HG03060 (cell line): Measurements from ENCODE around the gene ZBTB48.

ENCODE experiments used
- ATAC-seq: cut with Tn5 transposase; IDR thresholded peaks from one replicate; pipeline ENCODE4 v1.9.1; 2021; ENCODE audit warnings: low read depth, moderate number of reproducible peaks; ENCODE audit not compliant: unreplicated experiment

ZBTB48 gene

GRCh38 chr1:6572653-6573383, 7.0 kb upstream of the ZBTB48 start:
- no peak for ATAC-seq

DNA sequence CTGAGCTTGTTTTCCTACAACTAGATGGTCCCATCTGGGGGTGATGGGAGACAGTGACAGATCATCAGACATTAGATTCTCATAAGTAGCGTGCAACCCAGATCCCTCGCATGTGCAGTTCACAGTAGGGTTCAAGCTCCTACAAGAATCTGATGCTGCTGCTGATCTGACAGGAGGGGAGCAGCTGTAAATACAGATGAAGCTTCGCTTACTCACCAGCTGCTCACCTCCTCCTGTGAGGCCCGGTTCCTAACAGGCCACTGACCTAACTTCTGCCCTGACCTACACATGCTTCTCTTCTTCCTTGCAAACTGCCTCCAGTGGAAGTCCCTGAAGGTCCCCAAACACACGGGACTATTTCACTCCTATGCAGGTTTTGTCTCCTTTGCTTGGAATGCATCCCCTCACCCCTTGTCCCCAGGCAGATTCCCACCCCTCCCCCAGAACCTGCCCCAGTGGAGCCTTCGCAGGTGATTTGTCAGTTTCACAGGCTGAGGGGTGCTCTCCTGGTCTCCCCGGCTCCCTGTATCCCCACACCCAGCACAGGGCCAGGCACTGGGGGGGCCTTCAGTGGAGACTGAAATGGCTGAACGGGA, 5.7 kb upstream of the ZBTB48 start:
- ATAC-seq: no peak

- no peak for ATAC-seq
These were observed 5.0 kb upstream of the ZBTB48 start for GRCh38 chr1:6574818-6575217.

DNA sequence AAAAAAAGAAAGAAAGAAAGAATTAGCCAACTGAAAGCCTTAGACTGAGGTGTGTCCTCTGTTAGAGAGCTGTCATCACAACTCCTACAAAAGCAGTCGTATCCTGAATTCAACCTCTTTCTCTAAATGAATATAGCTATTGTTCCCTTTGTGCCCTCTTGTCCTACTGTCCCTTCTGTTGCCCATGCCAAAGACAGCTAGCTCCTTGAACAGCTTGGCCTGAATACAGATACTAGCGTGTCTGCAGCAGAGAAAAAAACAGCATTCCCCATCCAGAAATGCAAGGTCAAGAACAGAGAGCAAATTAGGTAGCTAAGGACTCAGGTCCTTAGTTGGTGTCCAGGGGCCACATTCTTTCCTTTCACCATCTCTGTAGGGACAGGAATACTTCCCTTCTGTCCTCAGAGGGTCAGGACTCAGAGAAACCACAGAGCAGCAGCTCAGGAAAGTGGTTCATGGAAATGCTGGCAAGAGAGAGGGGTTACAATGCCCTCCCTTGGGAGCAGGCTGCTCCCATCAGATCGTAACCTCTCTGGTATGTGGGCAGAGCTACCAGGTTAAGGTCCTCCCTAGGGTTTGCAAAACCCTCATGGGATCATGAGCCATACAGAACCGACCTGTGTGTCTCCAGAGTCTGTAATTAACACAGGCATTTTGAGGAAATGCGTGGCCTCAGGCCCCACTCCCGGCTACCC, 1.8 kb upstream of the ZBTB48 start:
- ATAC-seq: no peak

GRCh38 chr1:6578624-6579373, 995 bp upstream of the ZBTB48 start:
- ATAC-seq: no peak

GRCh38 chr1:6580119-6580592, 362 bp downstream of the ZBTB48 start:
- no peak for ATAC-seq

DNA sequence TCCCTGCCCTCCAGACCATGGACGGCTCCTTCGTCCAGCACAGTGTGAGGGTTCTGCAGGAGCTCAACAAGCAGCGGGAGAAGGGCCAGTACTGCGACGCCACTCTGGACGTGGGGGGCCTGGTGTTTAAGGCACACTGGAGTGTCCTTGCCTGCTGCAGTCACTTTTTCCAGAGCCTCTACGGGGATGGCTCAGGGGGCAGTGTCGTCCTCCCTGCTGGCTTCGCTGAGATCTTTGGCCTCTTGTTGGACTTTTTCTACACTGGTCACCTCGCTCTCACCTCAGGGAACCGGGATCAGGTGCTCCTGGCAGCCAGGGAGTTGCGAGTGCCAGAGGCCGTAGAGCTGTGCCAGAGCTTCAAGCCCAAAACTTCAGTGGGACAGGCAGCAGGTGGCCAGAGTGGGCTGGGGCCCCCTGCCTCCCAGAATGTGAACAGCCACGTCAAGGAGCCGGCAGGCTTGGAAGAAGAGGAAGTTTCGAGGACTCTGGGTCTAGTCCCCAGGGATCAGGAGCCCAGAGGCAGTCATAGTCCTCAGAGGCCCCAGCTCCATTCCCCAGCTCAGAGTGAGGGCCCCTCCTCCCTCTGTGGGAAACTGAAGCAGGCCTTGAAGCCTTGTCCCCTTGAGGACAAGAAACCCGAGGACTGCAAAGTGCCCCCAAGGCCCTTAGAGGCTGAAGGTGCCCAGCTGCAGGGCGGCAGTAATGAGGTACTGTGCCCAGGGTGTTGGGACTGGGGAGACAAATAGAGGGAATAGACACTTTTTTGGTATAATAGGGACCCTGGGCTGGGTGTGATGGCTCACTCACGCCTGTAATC, 1.0 kb downstream of the ZBTB48 start:
- no peak for ATAC-seq

- ATAC-seq: no peak
These were observed 1.9 kb downstream of the ZBTB48 start for GRCh38 chr1:6581561-6582305.

DNA sequence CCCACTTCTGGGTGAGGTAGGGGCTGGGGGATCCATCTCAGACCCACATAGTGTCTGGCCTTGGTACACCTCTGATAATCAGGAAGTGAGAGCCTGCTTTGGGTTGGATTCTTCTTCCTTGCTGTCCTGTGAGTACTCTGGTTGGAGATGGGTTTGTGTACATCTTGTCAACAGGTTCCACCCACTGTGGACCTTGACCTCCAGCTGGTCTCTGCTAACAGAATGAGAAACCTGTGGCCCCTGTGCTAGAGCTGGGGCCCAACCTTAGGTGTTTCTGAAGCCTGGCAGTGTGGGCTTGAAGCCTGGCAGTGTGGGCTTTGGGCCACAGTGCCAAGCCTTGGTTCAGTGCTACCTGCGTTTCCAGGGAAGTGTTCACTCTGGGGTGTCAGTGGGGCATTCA, 2.6 kb downstream of the ZBTB48 start:
- no peak for ATAC-seq

DNA sequence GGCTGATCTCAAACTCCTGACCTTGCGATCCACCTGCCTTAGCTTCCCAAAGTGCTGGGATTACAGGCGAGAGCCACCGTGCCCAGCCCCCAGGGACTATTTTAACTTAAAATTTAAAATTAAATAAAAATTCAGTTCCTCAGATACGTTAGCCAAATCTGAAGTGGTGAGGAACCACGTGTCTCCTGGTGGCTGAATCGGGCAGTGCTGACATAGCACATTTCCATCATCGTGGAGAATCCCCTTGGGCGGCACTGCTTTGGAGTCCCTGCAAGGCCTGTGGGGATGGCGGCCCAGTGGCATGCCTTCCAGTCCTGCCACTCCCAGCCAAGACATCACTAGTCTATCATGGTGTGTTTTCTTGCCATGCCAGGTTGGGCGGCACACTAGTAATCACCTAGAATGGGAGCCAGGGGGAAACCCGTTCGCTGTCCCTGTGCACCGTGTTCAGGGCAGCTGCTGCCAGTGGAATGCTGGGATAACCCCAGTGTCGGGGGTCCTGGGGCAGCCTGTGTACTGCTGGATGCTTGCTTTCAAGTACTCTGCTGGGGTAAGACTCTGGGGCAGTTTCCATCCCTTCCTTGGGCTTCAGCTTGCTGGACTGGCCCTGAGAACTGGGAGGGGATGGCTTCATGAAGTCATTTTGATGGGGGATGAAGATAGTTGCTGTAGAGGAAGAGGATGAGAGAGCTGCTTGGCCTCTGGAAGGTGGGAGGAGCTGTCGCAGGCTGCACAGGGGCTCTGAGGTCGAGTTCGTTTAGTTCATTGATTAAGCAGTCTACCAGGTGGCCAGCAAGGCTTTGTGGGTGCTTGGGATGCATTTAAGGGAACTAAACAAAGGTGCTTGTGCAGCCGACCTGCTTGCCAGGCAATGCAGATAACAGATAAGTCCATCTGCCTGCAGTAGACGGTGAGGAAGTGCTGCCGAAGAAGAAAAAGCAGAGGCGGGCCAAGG, 4.6 kb downstream of the ZBTB48 start:
- ATAC-seq: no peak

DNA sequence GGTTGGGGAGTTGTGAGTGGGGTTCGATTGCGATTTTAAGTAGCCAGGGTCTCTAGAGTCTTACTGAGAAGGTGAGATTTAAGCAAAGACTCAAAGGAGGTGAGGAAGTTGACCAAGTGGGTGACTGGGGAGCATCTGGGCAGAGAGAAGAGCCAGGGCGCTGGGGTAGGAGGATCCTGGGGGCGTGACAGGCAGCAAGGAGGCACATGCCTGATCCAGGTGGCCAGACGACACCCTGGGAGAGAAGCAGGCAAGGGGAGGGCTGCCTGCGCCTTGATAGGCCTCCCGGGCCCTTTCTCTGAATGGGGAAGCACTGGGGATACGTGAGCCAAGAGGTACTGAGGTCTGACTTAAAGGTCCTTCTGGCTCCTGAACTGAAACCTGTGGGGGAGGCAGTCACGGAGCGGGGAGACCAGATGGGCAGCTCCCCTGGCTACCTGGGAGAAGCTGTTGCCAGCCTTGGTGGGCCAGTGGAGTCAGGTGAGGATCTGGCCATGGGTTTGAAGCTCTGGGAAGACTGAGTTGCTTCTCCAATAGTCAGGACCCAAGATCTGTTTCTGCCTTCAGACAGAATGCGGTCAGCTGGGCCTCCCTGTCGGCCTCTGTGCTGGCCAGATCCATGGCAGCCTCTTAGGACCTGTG, 5.4 kb downstream of the ZBTB48 start:
- no peak for ATAC-seq

DNA sequence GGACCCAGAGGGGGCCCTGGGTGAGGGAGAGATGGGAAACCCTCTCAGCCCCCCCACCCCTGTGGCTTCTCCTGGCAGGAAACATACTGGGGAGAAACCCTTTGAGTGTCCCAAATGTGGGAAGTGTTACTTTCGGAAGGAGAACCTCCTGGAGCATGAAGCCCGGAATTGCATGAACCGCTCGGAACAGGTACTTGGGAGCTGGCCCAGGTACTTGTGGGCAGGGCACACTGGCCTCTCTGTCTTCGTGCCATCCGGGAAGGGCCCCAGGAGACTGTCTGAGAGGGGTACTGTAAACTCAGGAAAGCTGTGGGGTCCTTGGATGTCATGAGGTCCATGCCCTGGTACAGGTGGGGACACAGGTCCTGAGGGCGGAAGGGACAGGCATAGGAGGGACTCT, 6.0 kb downstream of the ZBTB48 start:
- no peak for ATAC-seq

GRCh38 chr1:6586404-6586816, 6.6 kb downstream of the ZBTB48 start:
- ATAC-seq: no peak

- no peak for ATAC-seq
These were observed 7.6 kb downstream of the ZBTB48 start for GRCh38 chr1:6587261-6588005.

- ATAC-seq: no peak
These were observed 8.5 kb downstream of the ZBTB48 start for GRCh38 chr1:6588128-6588892.

DNA sequence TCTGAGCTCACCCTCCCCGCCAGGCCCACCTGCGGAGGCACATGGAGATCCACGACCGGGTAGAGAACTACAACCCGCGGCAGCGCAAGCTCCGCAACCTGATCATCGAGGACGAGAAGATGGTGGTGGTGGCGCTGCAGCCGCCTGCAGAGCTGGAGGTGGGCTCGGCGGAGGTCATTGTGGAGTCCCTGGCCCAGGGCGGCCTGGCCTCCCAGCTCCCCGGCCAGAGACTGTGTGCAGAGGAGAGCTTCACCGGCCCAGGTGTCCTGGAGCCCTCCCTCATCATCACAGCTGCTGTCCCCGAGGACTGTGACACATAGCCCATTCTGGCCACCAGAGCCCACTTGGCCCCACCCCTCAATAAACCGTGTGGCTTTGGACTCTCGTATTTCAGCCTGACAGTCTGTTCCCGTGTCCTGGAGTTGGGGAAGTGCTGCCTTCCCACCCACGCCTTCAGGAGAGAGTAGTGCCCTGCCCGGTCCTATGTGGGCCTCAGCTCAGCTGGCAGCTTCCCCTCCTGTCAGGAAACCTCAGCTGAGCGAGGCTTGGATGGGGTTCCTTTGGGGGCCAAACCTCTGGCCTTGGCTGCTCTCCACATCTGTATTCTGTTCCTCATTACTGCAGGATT, 9.2 kb downstream of the ZBTB48 start:
- ATAC-seq: no peak
